NCI-H2081 (cell line): ENCODE results near the gene FADS3.

ENCODE experiments used
- DNase-seq, 2 experiments: peaks; one replicate each; lab custom pipeline; 2025; lab: John Stamatoyannopoulos, UW

FADS3 gene

DNA sequence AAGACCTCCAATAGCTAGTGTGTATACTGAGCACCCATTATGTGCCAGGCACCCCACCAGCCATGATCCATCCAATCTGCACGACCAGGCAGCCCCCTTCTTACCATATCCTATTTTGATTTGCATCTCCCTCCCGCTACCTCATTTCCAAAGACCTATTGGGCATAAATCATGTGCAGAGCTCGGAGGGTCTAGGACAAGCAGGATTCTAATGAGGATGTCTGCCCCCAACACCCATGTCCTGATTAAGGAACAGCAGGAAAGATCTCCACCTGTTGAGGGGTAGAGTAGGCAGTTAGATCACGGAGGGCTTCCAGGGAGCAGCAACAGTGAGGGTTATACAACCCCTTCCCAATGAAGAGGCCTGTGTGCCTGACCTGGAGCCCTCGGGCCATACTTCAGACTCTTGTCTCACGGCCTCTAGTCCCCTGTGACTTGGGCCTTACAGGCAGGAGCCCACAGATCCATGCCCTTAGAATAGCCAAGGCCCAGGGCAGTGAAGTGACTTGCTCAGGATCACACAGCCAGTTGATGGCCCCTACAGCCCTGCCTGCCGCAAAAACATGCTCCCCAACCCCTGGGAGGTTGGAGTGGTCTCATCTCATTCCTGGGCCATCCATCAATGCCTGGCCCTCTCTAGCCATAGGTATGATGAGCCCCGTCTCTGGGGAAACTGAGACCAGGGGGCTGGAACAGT lies 22.5 kb upstream of the FADS3 start:
- DNase-seq: no peak

DNA sequence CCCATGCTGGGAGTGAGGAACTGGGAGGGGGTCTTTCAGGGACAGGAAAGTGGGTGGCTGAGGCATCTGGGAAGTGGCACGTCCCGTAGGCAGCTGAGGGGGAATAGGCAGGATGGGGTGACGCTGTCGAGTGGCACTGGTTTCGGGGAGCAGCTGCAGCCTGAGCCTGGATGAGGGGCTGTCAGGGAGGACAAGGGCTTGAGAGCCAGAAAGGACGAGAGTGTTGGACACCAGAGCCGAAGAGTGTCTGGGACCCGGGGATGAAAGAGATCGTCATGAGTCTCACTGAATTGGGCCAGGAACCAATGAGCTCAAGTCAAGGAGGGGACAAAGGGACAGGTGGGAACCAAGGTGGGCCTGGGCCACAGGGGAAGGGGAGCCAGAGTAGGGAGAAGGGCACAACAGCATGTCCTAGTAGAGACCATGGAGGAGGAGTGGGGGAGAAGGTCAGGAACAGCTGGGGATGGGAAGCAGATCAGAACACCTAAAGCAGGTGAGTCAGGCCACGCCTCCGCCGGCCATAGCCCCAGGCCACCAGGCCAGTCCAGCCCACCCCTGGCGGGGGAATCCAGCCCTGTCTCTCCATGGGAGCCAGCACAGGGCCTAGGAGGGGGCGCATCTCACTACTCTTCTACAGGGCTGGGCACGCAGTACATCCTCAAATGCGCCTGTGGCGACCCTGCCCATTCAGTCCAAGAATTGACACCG lies 21.8 kb upstream of the FADS3 start:
- DNase-seq: no peak

DNA sequence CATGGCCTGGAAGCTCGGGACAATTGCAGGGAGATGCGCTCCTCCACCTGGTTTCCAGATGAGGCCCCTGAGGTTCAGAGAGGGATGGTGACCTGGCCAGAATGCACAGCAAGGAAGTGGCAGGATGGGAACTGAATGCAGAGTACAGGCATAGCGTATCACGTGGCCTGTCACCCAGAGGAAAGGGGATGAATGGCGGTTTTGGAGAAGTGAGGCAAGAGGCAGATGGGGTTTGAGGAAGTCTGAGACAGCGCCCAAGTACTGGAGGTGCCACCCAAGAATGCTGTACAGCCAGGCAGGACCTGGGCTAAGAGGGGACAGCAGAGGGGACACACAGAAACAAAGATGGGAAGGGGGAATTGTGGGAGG lies 21.2 kb upstream of the FADS3 start:
- no peak for DNase-seq

DNA sequence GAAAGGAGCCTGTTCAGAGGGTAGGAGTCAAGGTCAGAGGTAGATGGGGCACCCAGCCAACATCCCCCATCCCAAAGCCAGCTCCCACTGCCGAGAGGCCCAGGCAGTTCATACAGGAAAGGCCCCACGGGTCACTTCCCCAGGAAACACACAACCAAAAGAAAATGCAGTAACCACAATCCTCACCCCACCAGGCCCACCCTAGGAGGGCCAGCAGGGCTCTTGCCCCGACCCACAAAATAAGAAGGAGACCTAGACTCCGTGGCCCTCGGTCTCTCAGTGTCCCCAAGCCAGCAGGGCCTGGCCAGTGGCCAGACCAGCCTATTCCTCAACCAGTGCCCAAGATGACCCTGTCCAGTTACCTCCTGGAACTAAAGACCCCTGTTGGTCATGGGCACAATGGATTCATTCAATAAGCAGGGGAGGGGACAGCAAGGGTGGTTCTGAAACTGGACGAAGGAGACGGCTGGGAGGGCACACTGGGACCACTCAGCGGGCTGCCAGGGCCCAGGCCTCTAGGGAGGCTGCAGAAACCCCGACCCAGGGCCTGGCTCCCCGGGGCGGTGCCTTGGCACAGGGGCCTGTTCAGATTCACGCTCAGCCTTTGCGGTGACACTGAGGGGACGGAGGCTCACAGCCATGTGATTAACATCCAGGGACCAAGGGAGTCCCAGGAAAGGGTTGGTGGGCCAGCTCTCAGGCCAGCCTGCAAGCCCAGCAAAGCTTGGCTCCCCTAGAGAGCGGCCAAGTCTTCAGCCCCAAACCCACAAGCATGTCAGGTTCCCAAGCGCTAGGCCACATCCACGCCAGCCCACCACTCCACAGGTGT lies 20.6 kb upstream of the FADS3 start:
- DNase-seq: no peak

DNA sequence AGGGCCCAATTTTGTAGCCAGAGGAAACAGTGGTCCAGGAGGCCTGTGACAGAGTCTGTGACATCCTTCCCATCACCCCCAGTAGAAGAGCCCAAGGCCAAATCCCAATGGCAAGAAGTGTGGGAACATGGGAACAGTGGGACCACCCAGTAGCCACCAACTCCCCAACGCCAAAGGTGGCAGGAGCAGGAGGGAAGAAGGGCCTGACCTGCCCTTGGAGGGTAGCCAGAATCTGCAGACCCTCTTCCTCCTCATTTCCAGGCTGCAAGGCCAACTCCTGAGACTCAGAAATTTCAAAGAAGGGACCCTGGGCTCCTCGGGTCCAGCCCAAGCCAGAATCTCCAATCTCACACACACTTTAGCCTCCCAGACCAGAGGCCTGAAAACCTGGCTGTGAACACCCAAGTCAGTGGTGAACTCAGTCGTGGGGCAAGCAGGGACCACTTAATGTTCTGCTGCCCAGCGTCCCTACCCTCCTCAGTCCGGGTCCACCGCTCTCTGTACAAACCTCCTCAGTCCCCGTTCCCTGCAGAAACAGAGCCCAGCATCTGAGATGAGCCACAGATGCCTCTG lies 19.9 kb upstream of the FADS3 start:
- no peak for DNase-seq

DNA sequence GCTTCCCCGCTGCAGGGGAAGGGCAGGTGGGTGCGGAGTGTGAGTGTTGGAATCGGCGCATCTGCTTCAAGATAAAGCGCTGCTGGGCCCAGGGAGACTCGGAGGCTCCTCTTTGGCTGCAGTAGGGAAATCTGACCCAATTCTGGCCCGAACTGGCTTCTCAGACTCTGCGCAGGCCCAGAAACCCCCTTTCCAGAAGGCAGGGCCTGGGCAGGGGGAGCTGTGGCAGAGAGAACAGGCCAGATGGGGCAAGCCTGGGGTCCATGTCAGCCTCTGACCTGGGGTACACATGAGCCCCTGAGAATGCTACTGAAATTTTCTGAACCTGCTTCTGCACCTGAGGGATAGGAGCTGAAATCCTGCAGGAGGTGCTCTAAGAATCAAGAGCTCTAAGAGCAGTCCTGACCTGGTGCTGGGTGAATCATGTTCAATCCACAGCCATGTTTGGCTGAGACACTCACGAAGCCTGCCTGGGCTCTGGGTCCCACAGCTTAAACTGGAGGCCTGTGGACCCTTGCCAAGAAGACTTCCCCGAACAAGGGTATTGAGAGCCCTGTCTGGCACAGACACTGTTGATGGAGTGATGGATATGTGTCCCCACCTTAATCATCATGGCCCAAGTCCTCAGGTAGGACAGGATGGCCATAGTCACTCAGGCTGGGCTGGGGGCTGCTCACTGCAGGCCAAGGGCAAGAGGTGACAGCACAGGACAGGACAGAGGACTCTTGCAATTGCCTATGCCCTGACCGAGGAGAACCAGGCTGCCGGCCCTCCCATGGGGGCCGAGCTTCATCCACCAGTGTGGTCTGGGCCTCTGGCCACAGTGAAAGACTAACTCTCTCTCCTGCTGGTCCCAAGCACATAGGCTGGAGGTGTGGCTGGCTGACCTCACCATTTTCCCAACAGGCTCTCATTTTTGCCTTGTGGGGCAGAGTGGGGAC lies 19.1 kb upstream of the FADS3 start:
- DNase-seq: no peak

DNA sequence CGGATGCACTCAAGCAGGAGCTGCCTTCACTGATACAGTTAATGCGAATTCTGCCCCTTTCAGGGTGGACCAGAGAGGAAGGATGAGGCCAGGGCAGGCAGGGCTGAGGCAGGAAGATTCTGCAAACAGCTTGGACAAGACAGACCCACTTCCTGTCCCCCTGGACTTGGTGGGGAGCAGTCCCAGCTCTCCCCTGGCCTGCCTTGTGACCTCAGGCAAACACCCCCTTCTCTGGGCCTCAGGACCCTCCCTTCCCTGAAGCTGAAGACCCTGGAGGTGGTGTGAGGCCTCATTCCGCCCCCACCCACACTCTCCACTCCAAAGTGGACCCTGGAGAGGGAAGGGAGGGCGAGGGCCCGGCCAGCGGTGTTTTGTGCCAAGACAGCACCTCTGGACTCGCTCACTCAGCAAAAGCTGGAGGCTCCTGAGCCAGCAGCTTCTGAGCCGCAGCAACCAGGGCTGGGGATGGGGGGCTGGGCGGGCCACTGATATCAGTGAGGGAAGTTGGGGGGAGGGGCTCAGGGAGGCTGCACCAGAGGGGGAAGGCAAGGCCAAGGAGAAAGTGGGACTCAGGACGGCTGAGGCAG lies 17.5 kb upstream of the FADS3 start:
- DNase-seq: no peak

DNA sequence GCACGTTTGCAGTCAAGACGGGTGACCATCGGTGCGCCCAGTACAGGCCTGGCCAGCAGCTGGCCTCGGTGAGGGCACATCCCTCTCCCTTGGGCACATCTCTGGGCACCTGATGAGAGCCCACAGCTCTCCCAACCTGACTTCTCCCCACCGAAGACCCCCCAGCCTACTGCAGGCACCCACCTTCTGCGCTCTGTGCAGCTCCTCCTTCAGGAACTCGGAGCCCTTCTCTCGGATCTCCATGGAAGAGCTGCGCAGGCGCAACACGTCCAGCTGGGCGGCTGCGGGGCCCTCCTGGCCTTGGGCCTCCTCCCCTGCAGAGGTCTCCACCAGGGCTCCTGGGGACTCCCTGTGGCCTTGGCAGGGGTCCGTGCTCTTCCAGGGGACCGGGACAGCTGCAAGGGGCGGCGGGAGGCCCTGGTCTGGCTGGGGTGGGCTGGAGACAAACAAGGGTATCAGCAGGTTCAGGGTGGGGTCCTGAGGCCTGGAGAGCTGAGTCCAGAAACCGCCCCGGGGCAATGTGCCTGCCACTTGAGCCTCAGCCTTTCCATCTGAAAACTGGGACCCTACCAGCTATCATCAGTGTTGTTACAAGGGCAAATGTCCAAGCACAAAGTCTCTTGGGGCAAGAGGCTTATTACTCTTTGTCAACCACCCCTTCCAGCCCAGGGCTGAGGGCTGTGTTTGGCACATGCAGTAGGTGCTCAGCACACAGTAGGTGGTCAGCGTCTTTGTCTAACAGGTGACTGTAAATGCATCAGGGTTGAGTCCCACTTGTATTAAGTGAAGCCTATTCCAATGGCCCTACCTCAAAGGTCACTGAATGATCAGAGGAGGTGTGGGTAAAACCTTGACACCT lies 16.8 kb upstream of the FADS3 start:
- DNase-seq: no peak

DNA sequence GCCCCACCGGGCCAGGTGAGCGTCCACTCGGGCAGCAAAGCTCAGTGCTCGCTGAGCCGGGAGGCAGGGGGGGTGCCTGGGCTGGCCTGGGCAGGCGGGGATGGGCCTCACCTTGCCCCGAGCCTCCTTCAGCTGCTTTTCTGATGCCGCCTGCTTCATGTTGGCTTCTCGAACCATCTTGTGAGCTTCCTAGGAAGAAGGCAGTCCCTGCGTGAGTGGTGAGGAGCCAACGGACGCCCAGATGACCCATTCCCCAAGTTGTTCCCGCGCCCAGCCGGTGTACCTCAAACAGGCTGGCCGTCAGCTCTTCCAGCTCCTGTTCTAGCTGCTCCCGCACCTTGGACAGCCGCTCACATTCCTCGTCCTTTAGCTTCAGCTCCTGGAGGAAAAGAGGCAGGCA lies 15.9 kb upstream of the FADS3 start:
- DNase-seq: no peak

DNA sequence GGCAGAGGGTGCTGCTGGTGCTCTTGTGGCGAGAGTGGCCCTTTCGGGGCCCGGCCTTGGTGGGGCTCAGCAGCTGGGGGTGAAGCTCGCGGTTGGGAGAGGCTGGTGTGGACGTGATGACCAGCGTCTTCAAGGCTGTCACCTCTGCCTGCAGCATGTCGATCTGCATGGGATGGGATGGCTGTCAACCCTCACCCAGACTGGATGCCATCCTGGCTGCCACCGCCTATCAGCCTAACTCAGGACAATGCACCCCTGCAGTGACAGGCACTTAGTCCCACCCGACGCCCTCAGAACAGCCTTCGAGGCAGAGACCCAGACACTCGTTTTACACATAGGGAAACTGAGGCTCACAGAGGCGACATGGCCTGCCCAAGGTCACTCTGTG lies 15.2 kb upstream of the FADS3 start:
- no peak for DNase-seq

DNA sequence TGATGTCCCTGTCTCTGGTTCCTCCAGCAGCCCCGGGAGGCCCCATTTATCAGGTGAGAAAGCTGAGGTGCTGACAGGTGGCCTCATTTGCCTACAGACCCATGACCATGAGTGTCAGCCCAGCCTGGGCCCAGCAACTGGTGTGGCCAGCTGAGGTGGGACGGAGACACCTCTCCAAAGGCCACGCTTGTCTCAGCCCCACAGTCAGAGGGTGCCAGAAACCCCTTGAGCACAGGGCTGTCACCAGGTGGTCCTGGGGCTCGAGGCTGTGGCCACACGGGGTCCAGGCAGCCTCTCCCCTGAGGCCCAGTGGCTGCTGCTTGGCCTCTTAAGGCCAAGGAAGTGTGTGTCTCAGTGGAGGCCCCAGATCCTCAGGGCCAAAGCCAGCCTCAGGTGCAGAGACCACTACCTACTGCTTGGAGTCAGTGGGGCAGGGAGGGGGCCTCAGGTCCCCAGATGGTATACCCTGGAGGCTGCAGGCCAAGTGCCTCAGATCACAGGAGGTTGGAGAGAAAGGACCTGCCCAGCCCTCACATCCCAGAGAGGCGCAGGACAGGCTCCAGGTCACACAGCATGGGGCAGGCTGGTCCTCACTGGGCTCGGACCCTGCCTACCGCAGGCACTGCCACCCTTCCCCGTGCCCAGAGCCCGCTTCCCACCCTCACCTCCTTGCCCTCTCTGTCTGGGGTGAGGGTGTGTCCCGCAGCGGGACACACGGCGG lies 14.6 kb upstream of the FADS3 start:
- no peak for DNase-seq

DNA sequence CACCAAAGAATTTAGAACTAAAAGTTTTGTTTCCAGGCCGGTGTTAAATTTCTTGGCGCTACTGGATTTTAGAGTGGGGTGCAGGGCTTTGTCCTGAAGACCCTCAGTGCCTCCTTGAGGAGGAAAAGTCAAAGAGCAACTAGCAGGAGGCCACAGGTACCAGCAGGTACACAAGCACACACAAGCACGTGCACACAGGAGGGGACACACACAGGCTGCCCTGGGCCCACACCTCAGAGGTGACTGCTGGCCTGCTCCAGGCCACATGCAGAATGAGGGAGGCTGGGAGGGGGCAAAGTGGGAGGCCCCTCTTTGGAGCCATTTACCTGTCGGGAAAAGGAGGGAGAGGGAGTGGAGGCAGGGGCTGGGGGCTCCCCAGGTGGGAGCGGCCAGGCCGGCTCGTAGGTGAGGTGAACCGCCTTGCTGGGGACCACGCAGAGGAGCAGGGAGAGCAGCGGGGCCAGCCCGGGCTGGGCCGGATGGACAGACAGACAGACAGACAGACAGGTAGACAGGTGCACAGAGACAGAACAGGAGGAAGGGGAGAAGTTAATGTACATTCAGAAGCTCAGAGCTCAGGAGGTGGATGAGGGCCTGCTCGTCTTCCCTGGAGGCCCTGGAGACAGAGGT lies 13.8 kb upstream of the FADS3 start:
- no peak for DNase-seq

DNA sequence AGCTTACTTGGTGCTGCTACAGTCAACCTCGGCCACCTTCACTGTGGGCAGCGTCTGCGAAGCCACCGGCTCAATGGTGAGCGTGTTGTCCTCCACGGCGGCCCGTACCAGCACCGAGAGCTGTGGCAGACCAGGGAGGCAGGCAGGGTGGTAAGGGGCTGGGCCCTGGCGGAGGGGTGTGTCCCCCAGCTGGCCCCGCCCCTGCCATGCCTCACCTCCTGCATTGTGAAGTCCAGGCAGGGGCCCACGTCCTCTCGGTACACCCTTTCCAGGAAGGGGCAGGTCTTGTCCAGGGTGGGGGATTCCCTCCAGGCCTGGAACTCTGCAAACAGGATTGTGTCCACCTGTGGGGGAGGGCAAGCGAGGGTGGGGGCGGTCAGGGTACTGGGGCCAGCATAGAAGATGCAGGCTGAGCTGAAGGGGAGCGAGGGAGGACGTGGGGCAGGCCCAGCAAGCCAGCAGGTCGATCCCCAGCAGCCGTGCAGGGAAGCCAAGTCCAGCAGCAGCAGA lies 13.2 kb upstream of the FADS3 start:
- no peak for DNase-seq

DNA sequence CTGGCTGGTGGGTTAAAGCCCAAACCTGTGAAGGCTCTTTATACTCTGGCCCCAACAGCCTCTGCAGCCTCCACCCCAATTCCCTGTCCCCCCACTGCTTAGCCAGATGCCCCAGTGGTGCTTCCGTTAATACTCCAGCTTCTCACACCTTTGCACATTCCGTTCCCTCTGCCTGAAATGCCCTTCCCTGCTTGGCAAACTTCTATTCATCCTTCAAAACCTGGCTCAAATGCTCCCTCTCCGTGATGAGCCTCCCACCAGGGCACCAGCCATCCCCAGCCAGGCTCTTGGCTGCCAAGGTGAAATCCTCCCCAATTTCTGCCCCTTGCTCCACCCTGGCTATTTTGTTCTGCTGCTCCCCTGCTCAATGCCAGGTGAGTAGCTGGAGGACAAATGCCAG lies 12.5 kb upstream of the FADS3 start:
- no peak for DNase-seq

DNA sequence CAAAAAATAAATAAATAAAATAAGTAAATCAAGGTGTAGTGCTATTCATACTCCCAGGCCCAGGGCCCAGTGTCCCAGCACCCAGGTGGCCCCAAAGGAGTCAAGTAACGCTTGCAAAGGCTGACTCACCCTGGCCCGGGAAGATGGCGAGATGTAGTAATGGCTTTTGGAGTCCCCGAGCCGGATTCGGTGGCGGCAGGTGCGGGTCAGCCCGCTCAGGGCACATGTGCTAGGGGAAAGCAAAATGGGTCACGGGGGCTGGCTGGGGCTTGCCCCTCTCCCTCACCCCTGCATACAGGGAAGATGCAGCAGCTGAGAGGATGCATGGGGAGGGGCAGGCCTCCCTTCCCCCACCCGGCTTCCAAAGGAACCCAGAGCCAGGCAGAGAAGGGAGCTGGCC lies 11.0 kb upstream of the FADS3 start:
- DNase-seq: no peak

DNA sequence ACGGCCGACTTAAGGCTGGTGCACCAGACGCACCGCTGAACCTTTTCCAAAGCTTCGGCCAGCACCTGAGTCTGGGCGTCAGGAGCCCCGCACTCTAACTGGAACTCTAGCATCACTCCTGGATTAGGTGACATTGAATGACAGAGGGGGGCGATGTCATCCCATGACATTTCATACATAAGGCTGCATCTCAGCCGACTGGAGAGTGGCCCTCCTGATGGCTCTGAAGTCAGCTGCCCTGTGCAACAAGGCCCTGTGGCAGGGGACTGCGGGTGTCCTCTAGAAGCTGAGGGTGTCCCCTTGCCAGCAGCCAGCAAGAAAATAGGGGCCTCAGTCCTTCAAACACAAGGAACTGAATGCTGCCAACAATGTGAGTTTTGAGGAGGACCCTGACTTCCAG lies 10.1 kb upstream of the FADS3 start:
- no peak for DNase-seq

DNA sequence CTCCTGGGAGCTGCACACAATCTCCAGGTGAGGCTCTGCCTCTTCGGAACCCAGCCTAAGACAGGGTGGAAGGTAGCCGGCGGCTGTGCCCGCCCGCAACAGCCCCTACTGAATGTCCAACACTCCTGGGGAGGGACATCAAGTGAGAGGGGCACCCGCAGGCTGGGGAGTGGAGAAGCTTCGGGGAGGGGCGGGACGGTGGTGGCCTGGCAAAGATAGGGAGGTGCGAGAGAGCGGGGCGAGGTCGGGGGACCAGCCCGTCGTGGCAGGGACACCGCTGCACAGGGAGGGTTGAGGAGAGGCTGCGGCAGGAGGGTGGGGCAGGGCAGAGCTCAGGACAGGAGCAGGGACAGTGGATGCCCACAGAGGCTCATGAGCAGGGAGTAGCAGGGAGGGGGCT lies 8.9 kb upstream of the FADS3 start:
- DNase-seq: no peak

DNA sequence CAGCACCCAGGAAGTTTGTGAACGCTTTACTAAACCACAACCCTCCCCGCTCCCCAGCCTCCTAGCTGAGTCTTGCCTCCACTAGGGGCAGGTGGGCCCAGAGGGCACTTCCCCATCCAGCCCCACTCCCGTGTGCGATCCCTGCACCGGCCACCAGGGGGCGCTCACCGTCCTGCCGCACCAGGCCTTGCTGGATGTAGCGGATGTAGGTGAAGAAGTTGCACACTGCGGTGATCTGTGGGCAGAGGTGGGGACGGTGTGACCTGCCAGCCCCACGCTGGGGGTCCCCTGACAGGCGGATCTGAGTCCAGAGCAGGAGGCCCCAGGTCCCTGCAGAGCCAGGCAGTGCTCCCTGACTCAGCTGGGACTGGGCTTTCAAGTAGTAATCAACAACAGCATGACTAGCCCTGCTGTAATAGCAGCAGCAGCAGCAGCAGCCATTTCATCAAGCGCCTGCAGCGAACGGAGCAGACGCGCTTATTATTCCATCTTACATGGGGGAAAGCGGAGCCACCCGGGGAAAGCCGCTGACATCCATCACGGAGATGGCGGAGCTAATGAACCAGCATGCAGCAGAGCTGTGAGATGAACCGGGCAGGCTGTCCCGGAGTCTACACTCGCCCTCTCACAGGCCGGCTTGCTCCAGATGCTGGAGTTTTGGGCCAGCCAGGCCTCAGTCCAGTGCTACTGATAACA lies 7.9 kb upstream of the FADS3 start:
- DNase-seq: peak; percentile 64 to 74
